Right kidney (tissue), 1 donor: ENCODE results near the gene ARHGAP33.
"Not testable (repeated sequence)": the region's sequence is repeated elsewhere in the genome, so short reads cannot be mapped to it uniquely, and the experiment has no call there.

Experiments used
- DNase-seq: peaks from one replicate; pipeline ENCODE4 v3.0.0-alpha.2; 2016

The ARHGAP33 gene

DNA sequence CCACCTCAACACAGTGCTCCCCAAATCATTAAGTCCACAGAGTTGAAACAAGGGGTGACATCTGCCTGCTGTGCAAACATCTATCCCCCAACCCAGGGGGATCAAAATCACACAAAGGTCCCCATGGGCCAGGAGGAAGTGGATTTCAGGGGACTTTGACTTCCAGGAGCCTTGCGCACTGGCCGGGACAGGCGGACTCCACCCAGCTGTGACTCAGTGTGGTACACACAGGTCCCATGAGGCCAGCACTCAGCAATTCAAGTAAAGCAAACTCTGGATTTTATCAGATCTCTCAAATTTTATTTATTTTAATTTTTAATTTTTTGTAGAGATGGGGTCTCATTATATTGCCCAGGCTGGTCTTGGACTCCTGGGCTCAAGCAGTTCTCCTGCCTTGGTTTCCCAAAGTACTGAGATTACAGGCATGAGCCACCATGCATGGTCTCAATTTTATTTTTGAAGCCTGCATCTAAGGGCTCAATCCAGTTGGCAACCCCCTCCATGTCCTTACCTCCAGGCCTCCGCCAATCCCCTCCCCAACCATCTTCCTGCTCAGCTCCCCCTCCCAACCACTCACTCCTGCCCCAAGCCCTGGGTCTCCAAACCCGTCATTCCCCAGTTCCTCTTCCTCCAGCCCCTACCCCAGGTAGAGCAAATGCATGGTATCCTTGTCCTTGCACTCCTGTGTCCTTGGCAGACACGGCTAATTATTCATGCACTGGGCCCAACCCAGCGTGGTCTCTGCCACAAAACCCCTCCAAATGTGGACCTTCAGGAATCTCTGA lies 18.2 kb downstream of the ARHGAP33 start:
- no peak for DNase-seq

- not testable (repeated sequence) for DNase-seq
Observed at GRCh38 chr19:35795564-35795963, 20.2 kb downstream of the ARHGAP33 start.

- no peak for DNase-seq
Observed at GRCh38 chr19:35796645-35797542, 21.5 kb downstream of the ARHGAP33 start.

GRCh38 chr19:35797663-35798062 lies 22.3 kb downstream of the ARHGAP33 start:
- DNase-seq, result no peak

- DNase-seq, result no peak
Observed at GRCh38 chr19:35801828-35802227, 26.5 kb downstream of the ARHGAP33 start.

GRCh38 chr19:35805526-35806102 lies 30.2 kb downstream of the ARHGAP33 start:
- no peak for DNase-seq

DNA sequence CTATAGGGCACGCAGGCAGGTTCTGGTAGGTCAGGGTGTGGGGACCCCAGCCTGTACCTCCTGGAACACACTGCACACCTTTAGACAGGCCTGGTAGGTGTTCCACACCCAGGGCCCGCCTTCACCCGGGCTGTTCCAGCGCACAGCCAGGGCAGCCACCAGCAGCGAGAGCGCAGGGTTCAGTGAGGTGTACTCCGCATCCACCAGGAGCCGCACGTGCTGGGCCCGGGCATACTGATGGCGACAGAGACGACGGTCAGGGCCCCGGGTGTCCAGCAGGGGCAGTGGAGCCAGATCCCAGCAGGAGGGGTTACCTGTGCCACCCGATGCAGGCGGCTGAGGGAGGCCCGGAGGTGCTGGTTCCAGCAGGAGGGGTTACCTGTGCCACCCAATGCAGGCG lies 31.2 kb downstream of the ARHGAP33 start:
- DNase-seq, result no peak

DNA sequence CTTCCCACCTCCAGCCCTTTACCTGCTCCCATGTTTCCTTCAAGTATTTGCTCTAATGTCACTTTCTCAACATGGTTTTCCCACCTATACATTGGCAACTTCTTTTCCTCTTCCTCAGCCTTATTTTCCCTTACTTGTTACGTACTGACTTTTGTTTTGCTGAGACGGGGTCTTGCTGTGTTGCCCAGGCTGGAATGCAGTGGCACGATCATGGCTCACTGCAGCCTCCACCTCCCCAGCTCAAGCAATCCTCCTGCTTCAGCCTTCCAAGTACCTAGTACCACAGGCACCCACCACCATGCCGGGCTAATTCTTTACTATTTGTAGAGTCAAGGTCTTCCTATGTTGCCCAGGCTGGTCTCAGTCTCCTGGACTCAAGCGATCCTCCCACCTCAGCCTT lies 32.3 kb downstream of the ARHGAP33 start:
- DNase-seq, result no peak

GRCh38 chr19:35811317-35812219 lies 36.2 kb downstream of the ARHGAP33 start:
- no peak for DNase-seq

- no peak for DNase-seq
Observed at GRCh38 chr19:35812220-35813042, 37.1 kb downstream of the ARHGAP33 start, which contains the start of gene PRODH2. PRODH2 (minus strand) TSS chr19:35812845; CDS start chr19:35812805, 40 bp downstream.

DNA sequence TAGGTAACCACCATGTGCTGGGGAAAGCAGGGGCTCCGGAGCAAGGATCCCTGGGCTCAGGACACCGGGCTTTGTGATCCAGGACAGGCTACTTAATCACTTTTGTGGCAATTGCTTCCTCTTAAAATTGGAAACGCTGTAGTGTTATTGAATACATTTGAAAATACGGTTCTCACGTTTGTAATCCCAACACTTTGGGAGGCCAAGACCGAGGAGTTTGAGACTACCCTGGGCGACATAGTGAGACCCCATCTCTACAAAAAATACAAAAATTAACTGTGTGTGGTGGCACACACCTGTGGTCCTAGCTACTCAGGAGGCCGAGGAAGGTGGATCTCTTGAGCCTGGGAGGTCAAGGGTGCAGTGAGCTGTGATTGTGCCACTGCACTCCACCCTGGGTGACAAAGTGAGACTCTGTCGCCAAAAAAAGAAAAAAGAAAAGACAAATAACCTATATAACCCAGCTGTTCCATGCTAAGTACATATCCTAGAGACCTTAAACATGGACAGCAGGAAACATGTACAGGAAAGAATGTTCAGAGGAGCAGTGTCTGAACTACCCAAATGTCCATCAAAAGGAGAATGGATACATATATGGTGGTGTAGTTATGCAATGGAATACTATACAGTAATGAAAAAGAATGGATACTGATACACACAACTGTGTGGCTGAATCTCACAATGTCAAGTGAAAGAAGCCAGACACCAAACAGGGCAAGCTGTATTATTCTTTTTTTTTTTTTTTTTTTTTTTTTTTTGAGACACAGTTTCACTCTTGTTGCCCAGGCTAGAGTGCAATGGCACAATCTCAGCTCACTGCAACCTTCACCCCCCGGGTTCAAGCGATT lies 37.9 kb downstream of the ARHGAP33 start:
- no peak for DNase-seq

GRCh38 chr19:35816262-35816661 lies 40.9 kb downstream of the ARHGAP33 start:
- DNase-seq, result no peak

GRCh38 chr19:35816846-35817245 lies 41.5 kb downstream of the ARHGAP33 start:
- DNase-seq, result no peak

- DNase-seq, result no peak
Observed at GRCh38 chr19:35818445-35818844, 43.1 kb downstream of the ARHGAP33 start.

DNA sequence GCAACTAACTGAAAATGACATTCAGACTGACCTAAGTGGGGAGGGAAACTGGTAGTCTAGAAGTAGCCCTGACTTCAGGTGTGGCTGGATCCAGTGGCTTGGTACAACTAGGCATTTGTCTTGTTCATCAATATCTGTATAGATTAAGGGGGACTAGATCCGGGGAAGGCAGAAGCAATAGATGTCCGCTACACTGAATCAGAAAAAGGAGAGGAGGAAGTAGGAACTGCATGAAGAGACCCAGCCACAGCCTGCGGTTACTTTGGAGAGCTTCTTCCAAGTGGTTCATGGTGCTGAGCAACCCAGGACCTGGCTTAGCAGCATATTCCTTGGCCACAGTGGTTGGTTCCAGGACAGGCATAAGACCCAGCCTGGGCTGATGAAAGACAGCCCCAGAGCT lies 47.2 kb downstream of the ARHGAP33 start:
- DNase-seq, result no peak

DNA sequence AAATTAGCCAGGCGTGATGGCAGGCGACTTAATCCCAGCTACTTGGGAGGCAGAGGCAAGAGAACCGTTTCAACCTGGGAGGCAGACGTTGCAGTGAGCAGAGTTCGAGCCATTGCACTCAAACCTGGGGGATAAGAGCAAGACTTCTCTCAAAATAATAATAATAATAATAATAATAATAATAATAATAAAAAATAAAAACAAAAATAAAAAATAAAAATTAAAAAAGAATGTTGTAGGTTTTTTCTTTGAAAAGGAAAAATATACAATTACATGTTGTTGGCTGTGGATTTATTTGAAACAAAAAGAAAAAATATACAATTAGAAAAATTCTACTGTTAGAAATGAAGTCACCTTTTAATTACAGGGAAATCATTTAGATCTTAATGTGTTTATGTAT lies 48.8 kb downstream of the ARHGAP33 start:
- no peak for DNase-seq

DNA sequence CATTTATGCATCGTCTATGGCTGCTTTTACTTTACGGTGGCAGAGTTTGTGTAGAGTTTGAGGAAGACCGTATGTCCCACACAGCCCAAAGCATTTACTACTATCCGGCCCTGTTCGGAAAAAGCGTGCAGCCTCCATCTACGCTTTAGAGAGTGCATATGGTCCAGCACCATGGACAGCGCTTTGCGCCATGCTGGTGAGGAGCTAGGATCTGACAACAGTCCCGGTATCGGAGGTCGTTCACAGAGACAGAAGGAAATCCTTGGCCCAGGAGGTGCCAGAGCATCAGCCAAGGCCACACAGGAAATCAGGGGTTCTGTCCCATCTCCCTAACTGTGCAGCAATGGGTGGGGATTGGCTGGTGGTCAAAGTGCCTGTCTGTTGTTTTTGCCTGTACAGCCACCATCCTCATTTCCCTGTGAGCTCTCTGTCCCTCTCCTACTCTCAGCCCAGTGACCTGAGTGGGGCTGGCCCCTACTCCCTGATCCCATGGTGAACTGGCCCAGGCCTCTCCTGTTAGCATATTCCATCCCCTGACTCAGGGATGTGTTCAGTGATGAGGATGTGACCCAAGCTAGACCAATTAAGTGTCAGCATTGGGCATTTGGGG lies 53.4 kb downstream of the ARHGAP33 start:
- peak; percentile 48 for DNase-seq

DNA sequence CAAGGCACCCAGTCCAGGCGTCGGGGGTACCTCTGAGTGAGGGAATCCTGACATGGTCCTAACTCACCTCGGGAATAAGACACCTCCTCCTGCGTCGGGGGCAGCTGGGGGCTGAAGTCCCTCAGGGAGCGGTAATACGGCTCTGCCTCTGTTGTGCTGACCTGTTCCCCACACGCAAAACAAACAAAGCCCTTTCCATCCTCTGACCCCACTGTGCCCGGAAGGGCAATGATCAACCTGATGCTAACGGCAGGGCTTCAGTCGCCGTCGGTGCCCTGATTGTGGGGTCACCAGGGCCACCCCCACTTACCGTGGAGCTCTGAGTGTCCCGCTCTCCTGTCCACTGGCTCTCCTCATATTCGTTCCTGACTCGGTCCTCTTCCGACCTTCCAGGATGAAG lies 55.6 kb downstream of the ARHGAP33 start:
- no peak for DNase-seq

- DNase-seq, result no peak
Observed at GRCh38 chr19:35832054-35832453, 56.7 kb downstream of the ARHGAP33 start.

DNA sequence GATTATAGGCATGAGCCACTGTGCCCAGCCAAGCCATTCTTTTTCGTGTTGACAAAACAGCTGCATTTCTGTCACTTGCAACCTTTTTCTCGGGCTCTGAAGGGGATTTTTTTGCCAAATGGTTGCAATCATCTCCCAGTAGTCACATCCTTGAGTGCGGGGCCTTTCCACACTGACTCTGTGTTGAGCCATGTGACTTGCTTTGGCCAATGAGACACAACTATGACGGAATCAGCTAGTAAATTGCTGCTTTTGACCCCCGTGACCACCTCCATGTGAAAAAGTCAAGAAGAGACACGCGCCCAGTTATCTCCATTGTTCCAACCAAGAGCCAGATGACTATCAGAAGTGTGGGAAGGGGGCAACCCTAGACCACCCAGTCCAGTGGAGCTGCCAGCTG lies 58.6 kb downstream of the ARHGAP33 start:
- DNase-seq, result no peak
